H1 (cell line): ENCODE data around the gene ALK. TPM values are rescaled to one million over a fixed set of nuclear protein-coding genes. Genes with fewer than 3 reads are reported as not detected.

Experiments used
- CTCF ChIA-PET: fragments of 300-600 bp; sonication (Branson Sonifier 250); formaldehyde crosslinking; loops from one replicate; lab custom pipeline; 2021; ENCODE audit not compliant: partially characterized antibody; lab: Charles Lee
- POLR2A ChIA-PET: fragments of 300-600 bp; sonication (Branson Sonifier 250); formaldehyde crosslinking; loops from one replicate; lab custom pipeline; 2021; ENCODE audit warnings: inconsistent platforms; ENCODE audit not compliant: partially characterized antibody; lab: Charles Lee
- DNase-seq, 2 experiments: peaks; one replicate each; pipeline versions ENCODE4 v3.0.0 to v3.0.0-alpha.2; 2010 to 2022; ENCODE audit warnings: low spot score in 2 of 2, low read depth in 1 of 2, mixed read lengths in 1 of 2
- FAIRE-seq: peaks from 2 replicates; lab custom pipeline; 2011; peaks lifted over from hg19 to GRCh38; lab: Jason Lieb, UNC
- H2AFZ ChIP-seq: 2 replicates; pipeline ENCODE4 v1.8.1; 2012; ENCODE audit warnings: low read length, inconsistent platforms
- H2AK5ac ChIP-seq: 2 replicates; pipeline ENCODE4 v1.6.1; 2013; ENCODE audit warnings: low read depth, low read length
- H2BK120ac ChIP-seq: replicated peaks from 2 replicates; pipeline ENCODE3; 2013; ENCODE audit warnings: low read depth, low read length, inconsistent platforms
- H2BK12ac ChIP-seq: 2 replicates; pipeline ENCODE4 v1.6.1; 2013; ENCODE audit warnings: low read depth, low read length
- H2BK15ac ChIP-seq: 2 replicates; pipeline ENCODE4 v1.6.1; 2013; ENCODE audit warnings: low read length
- H2BK20ac ChIP-seq: 2 replicates; pipeline ENCODE4 v1.6.1; 2013; ENCODE audit warnings: low read length
- H2BK5ac ChIP-seq: 2 replicates; pipeline ENCODE4 v1.6.1; 2013; ENCODE audit warnings: low read depth, low read length
- H3K14ac ChIP-seq: 2 replicates; pipeline ENCODE4 v1.6.1; 2013; ENCODE audit warnings: inconsistent platforms; ENCODE audit not compliant: insufficient read length
- H3K18ac ChIP-seq: 2 replicates; pipeline ENCODE4 v1.6.1; 2013; ENCODE audit warnings: low read length; ENCODE audit errors: extremely low read depth
- H3K23ac ChIP-seq: 2 replicates; pipeline ENCODE4 v1.6.1; 2013; ENCODE audit warnings: inconsistent platforms; ENCODE audit not compliant: insufficient read length
- H3K23me2 ChIP-seq: 2 replicates; pipeline ENCODE4 v1.6.1; 2013; ENCODE audit warnings: low read depth, low read length
- H3K27ac ChIP-seq: 2 replicates; pipeline ENCODE4 v1.6.1; 2011; ENCODE audit warnings: low read depth, low read length, inconsistent platforms
- H3K27me3 ChIP-seq, 4 experiments: replicated peaks in 1 of 4; 1 replicate in 1 of 4; 2 replicates in 3 of 4; pipeline versions ENCODE4 v1.6.1 to v1.8.1; 2011 to 2013; ENCODE audit warnings: low read length in 3 of 4, mild to moderate bottlenecking in 3 of 4, inconsistent platforms in 2 of 4, mixed read lengths in 2 of 4, moderate library complexity in 1 of 4; ENCODE audit not compliant: control insufficient read depth in 3 of 4, insufficient read depth in 3 of 4; ENCODE audit errors: extremely low read depth in 1 of 4
- H3K36me3 ChIP-seq, 4 experiments: 2 replicates each; pipeline versions ENCODE4 v1.6.1 to v1.8.1; 2011 to 2013; ENCODE audit warnings: mild to moderate bottlenecking in 4 of 4, low read length in 3 of 4, moderate library complexity in 2 of 4, control low read depth in 1 of 4, inconsistent platforms in 1 of 4; ENCODE audit not compliant: insufficient read depth in 4 of 4, control insufficient read depth in 2 of 4
- H3K4ac ChIP-seq: replicated peaks from 2 replicates; pipeline ENCODE3; 2013; ENCODE audit warnings: low read length, low read depth, mixed read lengths, inconsistent platforms; ENCODE audit not compliant: insufficient read length
- H3K4me1 ChIP-seq, 4 experiments: replicated peaks in 1 of 4; 1 replicate in 1 of 4; 2 replicates in 3 of 4; pipeline versions ENCODE4 v1.6.1 to v1.8.1; 2011 to 2013; ENCODE audit warnings: low read length in 3 of 4, inconsistent platforms in 2 of 4, mixed read lengths in 1 of 4; ENCODE audit not compliant: insufficient read depth in 4 of 4, control insufficient read depth in 3 of 4
- H3K4me2 ChIP-seq, 2 experiments: 2 replicates each; pipeline versions ENCODE4 v1.6.1 to v1.8.1; 2011 to 2013; ENCODE audit warnings: low read depth in 2 of 2, low read length in 2 of 2, control low read depth in 1 of 2, inconsistent platforms in 1 of 2, mild to moderate bottlenecking in 1 of 2; ENCODE audit not compliant: insufficient read depth in 1 of 2
- H3K4me3 ChIP-seq, 4 experiments: fragments of 200-600, 300-600 bp in 1 of 4; sonication (generic), shearing (Covaris generic), sonication (Bioruptor Twin) in 1 of 4; 2 replicates each; pipeline versions ENCODE4 v1.5.1 to v1.8.1; 2011 to 2016; ENCODE audit warnings: low read length in 4 of 4, low read depth in 3 of 4, control low read depth in 2 of 4, inconsistent platforms in 2 of 4, mild to moderate bottlenecking in 2 of 4, mixed read lengths in 1 of 4, moderate library complexity in 1 of 4; ENCODE audit not compliant: insufficient read depth in 2 of 4; ENCODE audit errors: extremely low read depth in 1 of 4
- H3K56ac ChIP-seq: replicated peaks from 2 replicates; pipeline ENCODE3; 2013; ENCODE audit warnings: low read depth, mild to moderate bottlenecking, mixed read lengths, low read length, inconsistent platforms; ENCODE audit not compliant: insufficient read length
- H3K79me1 ChIP-seq: 2 replicates; pipeline ENCODE4 v1.6.1; 2013; ENCODE audit warnings: low read depth, low read length, control low read depth
- H3K79me2 ChIP-seq, 2 experiments: 2 replicates each; pipeline versions ENCODE4 v1.6.1 to v1.8.1; 2012 to 2013; ENCODE audit warnings: low read length in 2 of 2, mild to moderate bottlenecking in 2 of 2, inconsistent platforms in 1 of 2; ENCODE audit not compliant: insufficient read depth in 2 of 2, control insufficient read depth in 1 of 2
- H3K9ac ChIP-seq, 4 experiments: replicated peaks in 1 of 4; 1 replicate in 1 of 4; 2 replicates in 3 of 4; pipeline versions ENCODE4 v1.6.1 to v1.8.1; 2011 to 2013; ENCODE audit warnings: low read depth in 3 of 4, low read length in 3 of 4, control low read depth in 2 of 4, mild to moderate bottlenecking in 2 of 4, moderate library complexity in 2 of 4, inconsistent platforms in 1 of 4; ENCODE audit errors: extremely low read depth in 1 of 4
- H3K9me3 ChIP-seq, 2 experiments: 2 replicates each; pipeline versions ENCODE4 v1.6.1 to v1.8.1; 2012 to 2013; ENCODE audit warnings: mild to moderate bottlenecking in 2 of 2, moderate library complexity in 2 of 2, control low read depth in 1 of 2, inconsistent platforms in 1 of 2, low read depth in 1 of 2, low read length in 1 of 2, mixed read lengths in 1 of 2; ENCODE audit not compliant: insufficient read depth in 2 of 2
- H4K20me1 ChIP-seq, 2 experiments: replicated peaks in 1 of 2; 2 replicates each; pipeline versions ENCODE3 to v1.8.1; 2011 to 2013; ENCODE audit warnings: inconsistent platforms in 2 of 2, low read length in 2 of 2, mild to moderate bottlenecking in 1 of 2; ENCODE audit not compliant: insufficient read depth in 2 of 2, control insufficient read depth in 1 of 2
- H4K5ac ChIP-seq: 2 replicates; pipeline ENCODE4 v1.6.1; 2013; ENCODE audit warnings: low read length, low read depth, mixed read lengths, inconsistent platforms; ENCODE audit not compliant: insufficient read length
- H4K8ac ChIP-seq: 2 replicates; pipeline ENCODE4 v1.8.0; 2013; ENCODE audit warnings: mild to moderate bottlenecking, moderate library complexity, low read length, inconsistent platforms; ENCODE audit not compliant: insufficient read depth; ENCODE audit errors: extremely low read depth
- H4K91ac ChIP-seq: replicated peaks from 2 replicates; pipeline ENCODE3; 2013; ENCODE audit warnings: low read length, mixed read lengths, inconsistent platforms; ENCODE audit not compliant: insufficient read length
- EGR1 ChIP-seq: IDR thresholded peaks from 2 replicates; pipeline ENCODE4 v1.6.1; 2011; ENCODE audit warnings: low read depth, low read length, borderline replicate concordance
- GABPA ChIP-seq: IDR thresholded peaks from 2 replicates; pipeline ENCODE4 v1.6.1; 2011; ENCODE audit warnings: mild to moderate bottlenecking, low read length, moderate library complexity, borderline replicate concordance; ENCODE audit not compliant: insufficient read depth
- HDAC2 ChIP-seq, 2 experiments: fragments of 300-600 bp in 1 of 2; sonication (generic) in 1 of 2; IDR thresholded peaks; 2 replicates each; pipeline ENCODE4 v1.6.1; 2011 to 2012; ENCODE audit warnings: low read depth in 2 of 2, low read length in 2 of 2, mild to moderate bottlenecking in 2 of 2, moderate library complexity in 2 of 2, borderline replicate concordance in 1 of 2, inconsistent platforms in 1 of 2
- KDM5A ChIP-seq: fragments of 200-600 bp; IDR thresholded peaks from 2 replicates; pipeline ENCODE4 v1.7.1; 2012; ENCODE audit warnings: mild to moderate bottlenecking, low read length, inconsistent platforms, mixed read lengths
- MAFK ChIP-seq: IDR thresholded peaks from 2 replicates; pipeline ENCODE4 v1.6.1; 2012; ENCODE audit warnings: low read depth, mild to moderate bottlenecking, improper control_type of control experiment, low read length
- RBBP5 ChIP-seq: IDR thresholded peaks from 2 replicates; pipeline ENCODE4 v1.7.1; 2012; ENCODE audit warnings: low read depth, mild to moderate bottlenecking, inconsistent platforms, low read length, moderate library complexity, borderline replicate concordance
- SP2 ChIP-seq: IDR thresholded peaks from 2 replicates; pipeline ENCODE4 v1.6.1; 2012; ENCODE audit warnings: mild to moderate bottlenecking, low read length, inconsistent platforms
- SUZ12 ChIP-seq: fragments of 200-600 bp; sonication (generic); IDR thresholded peaks from 2 replicates; pipeline ENCODE4 v1.6.1; 2012; ENCODE audit warnings: mild to moderate bottlenecking, inconsistent platforms, low read length, moderate library complexity, mixed read lengths
- TAF1 ChIP-seq: IDR thresholded peaks from 2 replicates; pipeline ENCODE4 v1.6.1; 2011; ENCODE audit warnings: mild to moderate bottlenecking, low read depth, low read length
- TEAD4 ChIP-seq: IDR thresholded peaks from 2 replicates; pipeline ENCODE4 v1.6.1; 2012; ENCODE audit warnings: low read depth, low read length, inconsistent platforms, mixed read lengths
- WGBS, 2 experiments: shearing (Covaris generic) in 1 of 2; methylation state at CpG; one replicate each; pipeline versions ENCODE4 v1.1.6 to v1.1.7; 2013 to 2015; ENCODE audit warnings: low lambda C conversion rate in 2 of 2, mixed read lengths in 2 of 2, inconsistent platforms in 1 of 2, low coverage in 1 of 2, missing lambda C conversion rate in 1 of 2; ENCODE audit not compliant: insufficient replicate concordance in 2 of 2, insufficient coverage in 1 of 2, insufficient read length in 1 of 2; ENCODE audit errors: extremely low coverage in 1 of 2, missing lambda C conversion rate in 1 of 2; 5-methylcytosine and 5-hydroxymethylcytosine counted together
- polyA plus RNA-seq, 7 experiments: library from polyadenylated mRNA; depleted of rRNA in 3 of 7; stranded (reverse) in 5 of 7; unstranded in 2 of 7; fragments of >200 nt in 5 of 7; fragments of 200-250 nt in 2 of 7; gene quantifications; 1 replicate in 5 of 7; 2 replicates in 1 of 7; 4 replicates in 1 of 7; pipeline versions ENCODE4 v1.2.1 to v1.2.3, GENCODE V29; 2011 to 2013; ENCODE audit warnings: missing spikeins in 2 of 7, mixed read lengths in 2 of 7
- total RNA-seq: library from RNA; stranded (reverse); fragmentation: NEBNext Ultra II Directional; extraction: Animal tissue kit (Norgen Biotek cat#: 25700); gene quantifications from 2 replicates; pipeline ENCODE4 v1.2.1, GENCODE V29; 2021

The ALK gene
- total and polyA plus RNA-seq, 2 of the 8 experiments (the other 6 are each of a cell fraction or from before 2014, with no cell fraction given): 0.02 to 0.09 TPM

DNA sequence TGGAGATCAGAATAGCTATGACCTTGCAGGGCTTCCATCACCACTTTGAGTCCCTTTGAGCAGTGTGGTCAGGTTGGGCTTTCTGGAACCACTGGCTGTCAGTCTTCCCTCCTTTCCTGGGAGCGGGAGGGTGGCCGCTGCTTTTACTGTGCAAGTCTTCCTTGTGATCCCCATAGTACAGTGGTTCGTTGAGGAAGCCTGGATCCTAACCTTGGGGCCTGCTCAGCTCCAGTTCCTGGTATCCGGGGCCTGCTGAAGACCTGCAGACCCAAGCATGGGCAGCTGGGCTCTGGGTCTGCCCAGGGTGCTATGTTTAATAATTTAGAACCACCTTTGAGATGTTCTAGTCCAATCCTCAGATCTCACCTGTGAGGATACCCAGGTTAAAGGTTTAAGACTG, 702.0 kb downstream of the ALK start:
- POLR2A ChIA-PET: no interaction called here
- Histone ChIP-seq H2BK120ac (no peak overlapping the region), H3K56ac (no peak overlapping the region), H2BK12ac (no peak overlapping the region), H3K23ac (no peak overlapping the region), H4K91ac (no peak overlapping the region), H3K4me1 (no peaks in the 10 kb centered on the region; a peak in 1 of 7 replicates), H3K23me2 (peaks cover 8% of the 10 kb centered on the region)
- WGBS, 2 experiments: 76% methylated on average over 4 of the region's 4 CpGs; no CpG with 5 or more reads in 1 of the 2 experiments
- no peak for TF ChIP-seq EGR1
- no peak for TF ChIP-seq MAFK
- TF ChIP-seq RBBP5: no peak
- TF ChIP-seq TAF1: no peak
- no peak for TF ChIP-seq SUZ12
- TF ChIP-seq SP2: no peak
- TF ChIP-seq TEAD4: no peak
- TF ChIP-seq HDAC2 (IDR thresholded peaks at IDR 0.05; ENCODE audit: borderline replicate concordance in 1 of 2, low read depth in 2 of 2, low read length in 2 of 2): no peak
- no peak for TF ChIP-seq GABPA
- no peak for TF ChIP-seq KDM5A
- TF ChIP-seq, all 59 proteins: peak for 0
- Histone ChIP-seq H3K18ac (no peak overlapping the region), H3K4me3 (no peak overlapping the region), H4K20me1 (peaks cover 0 to 8% of the 10 kb centered on the region in 2 experiments), H3K27ac (no peak overlapping the region), H4K8ac (no peak overlapping the region), H3K9ac (no peak overlapping the region), H4K5ac (no peak overlapping the region), H3K36me3 (no peaks in the 10 kb centered on the region), H3K14ac (no peak overlapping the region), H3K4ac (no peak overlapping the region), H3K79me1 (no peaks in the 10 kb centered on the region), H3K9me3 (no peaks in the 10 kb centered on the region), H2AK5ac (no peak overlapping the region), H2BK20ac (no peak overlapping the region), H2BK15ac (no peak overlapping the region), H3K27me3 (no peaks in the 10 kb centered on the region), H3K4me2 (no peak overlapping the region), H2AFZ (no peak overlapping the region), H2BK5ac (no peak overlapping the region), H3K79me2 (no peaks in the 10 kb centered on the region)
- FAIRE-seq (no peak), DNase-seq (no peak)
- CTCF ChIA-PET: no interaction called here
